Measurements from ENCODE around the gene EMC8. TPM values are rescaled to one million over a fixed set of nuclear protein-coding genes. Genes with fewer than 3 reads are reported as not detected.

The EMC8 gene
- polyA plus RNA-seq, 1 of the 3 experiments (the other 2 are of a cell fraction) = 45.9 TPM

- peaks cover 89% of the 10 kb centered on the region for H3K27me3 ChIP-seq (ENCODE audit: insufficient read depth)
- POLR2A ChIA-PET = no interaction called here
Observed at GRCh38 chr16:85846461-85846860, 47.1 kb upstream of the EMC8 start.

GRCh38 chr16:85845266-85845665, 45.9 kb upstream of the EMC8 start:
- 39% methylated on average over 19 of the region's 20 CpGs for WGBS (ENCODE audit: low lambda C conversion rate)
- ChIA-PET POLR2A (no interaction called here), CTCF (interaction anchor here (0.6 to 1.4 kb wide), 2 partner anchors 24 to 231 kb away, joined by 3 to 4 read pairs; no protein-coding TSS in a partner anchor)
- Histone ChIP-seq H3K27ac (ENCODE audit: low read depth in 2 of 2, low read length in 1 of 2) (no peak overlapping the region), H3K4me1 (ENCODE audit: control insufficient read depth in 1 of 2, insufficient read depth in 2 of 2, low read depth in 1 of 2, low read length in 1 of 2) (no peaks in the 10 kb centered on the region), H2AFZ (ENCODE audit: low read depth) (no peak overlapping the region), H3K9me2 (no peaks in the 10 kb centered on the region), H3K4me2 (no peak overlapping the region), H3K79me2 (ENCODE audit: insufficient read depth) (no peaks in the 10 kb centered on the region), H4K20me1 (ENCODE audit: insufficient read depth) (no peaks in the 10 kb centered on the region), H3K9me3 (no peaks in the 10 kb centered on the region), H3K36me3 (replicated peaks in 1 of 2; ENCODE audit: control insufficient read depth in 1 of 2, insufficient read depth in 2 of 2, low read length in 1 of 2) (no peaks in the 10 kb centered on the region), H3K9ac (no peak overlapping the region), H3K4me3 (ENCODE audit: low read depth in 2 of 2, low read length in 1 of 2) (no peak overlapping the region), H3K27me3 (ENCODE audit: insufficient read depth) (peaks cover 89% of the 10 kb centered on the region), H3F3A (replicated peaks; ENCODE audit: insufficient read depth) (no peaks in the 10 kb centered on the region)
- DNase-seq = no peak
- TF ChIP-seq JUND (IDR thresholded peaks at IDR 0.05) (no peak), NRF1 (IDR thresholded peaks at IDR 0.05; ENCODE audit: low read depth, low read length) (no peak), ZBTB33 (IDR thresholded peaks at IDR 0.05; ENCODE audit: borderline replicate concordance, low read depth) (no peak), USF2 (IDR thresholded peaks at IDR 0.05; ENCODE audit: borderline replicate concordance, low read depth, low read length) (no peak), MAX (IDR thresholded peaks at IDR 0.05; ENCODE audit: low read depth) (no peak), GATA2 (CRISPR knock-in tag; IDR thresholded peaks at IDR 0.05) (no peak), PBX3 (IDR thresholded peaks at IDR 0.05) (no peak), TEAD4 (IDR thresholded peaks at IDR 0.05; ENCODE audit: borderline replicate concordance, insufficient read depth) (no peak), GABPA (IDR thresholded peaks at IDR 0.05; ENCODE audit: low read depth) (no peak), RXRA (IDR thresholded peaks at IDR 0.05; ENCODE audit: borderline replicate concordance, low read depth) (no peak)

More at GRCh38 chr16:85846461-85846860, 47.1 kb upstream of the EMC8 start:
- Histone ChIP-seq H3K36me3 (replicated peaks in 1 of 2; ENCODE audit: control insufficient read depth in 1 of 2, insufficient read depth in 2 of 2, low read length in 1 of 2) (no peaks in the 10 kb centered on the region), H3K4me3 (ENCODE audit: low read depth in 2 of 2, low read length in 1 of 2) (no peak overlapping the region), H3K9me2 (no peaks in the 10 kb centered on the region), H2AFZ (ENCODE audit: low read depth) (no peak overlapping the region), H3K79me2 (ENCODE audit: insufficient read depth) (no peaks in the 10 kb centered on the region), H3K4me1 (ENCODE audit: control insufficient read depth in 1 of 2, insufficient read depth in 2 of 2, low read depth in 1 of 2, low read length in 1 of 2) (no peaks in the 10 kb centered on the region), H3K4me2 (no peak overlapping the region), H3K9me3 (no peaks in the 10 kb centered on the region), H4K20me1 (ENCODE audit: insufficient read depth) (no peaks in the 10 kb centered on the region), H3F3A (replicated peaks; ENCODE audit: insufficient read depth) (no peaks in the 10 kb centered on the region), H3K9ac (no peak overlapping the region), H3K27ac (ENCODE audit: low read depth in 2 of 2, low read length in 1 of 2) (no peak overlapping the region)
- TF ChIP-seq GATA2 (CRISPR knock-in tag; IDR thresholded peaks at IDR 0.05) (no peak), SMC3 (IDR thresholded peaks at IDR 0.05; ENCODE audit: low read depth, low read length) (no peak), MAX (IDR thresholded peaks at IDR 0.05; ENCODE audit: low read depth) (no peak), JUND (IDR thresholded peaks at IDR 0.05) (no peak), USF2 (IDR thresholded peaks at IDR 0.05; ENCODE audit: borderline replicate concordance, low read depth, low read length) (no peak), GABPA (IDR thresholded peaks at IDR 0.05; ENCODE audit: low read depth) (no peak), EP300 (IDR thresholded peaks at IDR 0.05; ENCODE audit: borderline replicate concordance in 1 of 2, low read depth in 1 of 2, low read length in 1 of 2) (no peak), TEAD4 (IDR thresholded peaks at IDR 0.05; ENCODE audit: borderline replicate concordance, insufficient read depth) (no peak), NRF1 (IDR thresholded peaks at IDR 0.05; ENCODE audit: low read depth, low read length) (no peak), CTCF (IDR thresholded peaks at IDR 0.05) (no peak), TAF1 (IDR thresholded peaks at IDR 0.05; ENCODE audit: borderline replicate concordance, low read depth, low read length) (no peak), TCF12 (IDR thresholded peaks at IDR 0.05) (no peak)
- CTCF ChIA-PET = no interaction called here
- 49% methylated on average over 9 of the region's 9 CpGs for WGBS (ENCODE audit: low lambda C conversion rate)
- DNase-seq = no peak
